SJSA1 (cell line): Measurements from ENCODE around the gene RSAD1. TPM values are rescaled to one million over a fixed set of nuclear protein-coding genes. Genes with fewer than 3 reads are reported as not detected.

Source experiments
- DNase-seq, 2 experiments: peaks; one replicate each; pipeline ENCODE4 v3.0.0-alpha.2; 2015 to 2020; ENCODE audit warnings: low spot score in 2 of 2, low read depth in 1 of 2
- H3K27ac ChIP-seq: fragments of 250-450 bp; sonication (Bioruptor Pico); 2 replicates; pipeline ENCODE4 v1.5.1; 2020; ENCODE audit warnings: mild to moderate bottlenecking, moderate library complexity
- H3K27me3 ChIP-seq: fragments of 250-450 bp; sonication (Bioruptor Pico); replicated peaks from 2 replicates; pipeline ENCODE4 v1.5.1; 2020; ENCODE audit warnings: mild to moderate bottlenecking, moderate library complexity
- H3K36me3 ChIP-seq: fragments of 250-450 bp; sonication (Bioruptor Pico); 2 replicates; pipeline ENCODE4 v1.5.1; 2020; ENCODE audit warnings: mild to moderate bottlenecking
- H3K4me1 ChIP-seq: fragments of 250-450 bp; sonication (Bioruptor Pico); replicated peaks from 2 replicates; pipeline ENCODE4 v1.6.1; 2021; ENCODE audit warnings: mild to moderate bottlenecking
- H3K4me3 ChIP-seq: fragments of 250-450 bp; sonication (Bioruptor Pico); 2 replicates; pipeline ENCODE4 v1.5.1; 2020; ENCODE audit warnings: mild to moderate bottlenecking
- H3K9me3 ChIP-seq: fragments of 250-450 bp; sonication (Bioruptor Pico); replicated peaks from 2 replicates; pipeline ENCODE4 v1.5.1; 2020; ENCODE audit warnings: mild to moderate bottlenecking
- total RNA-seq: library from RNA; depleted of rRNA; stranded (reverse); fragments of >200 nt; shearing (Covaris generic); gene quantifications from 2 replicates; pipeline ENCODE4 v1.2.3, GENCODE V29; 2014; rRNA removed

Gene RSAD1
- total RNA-seq, 1 experiment from 2014 or later, result 15.8 TPM

DNA sequence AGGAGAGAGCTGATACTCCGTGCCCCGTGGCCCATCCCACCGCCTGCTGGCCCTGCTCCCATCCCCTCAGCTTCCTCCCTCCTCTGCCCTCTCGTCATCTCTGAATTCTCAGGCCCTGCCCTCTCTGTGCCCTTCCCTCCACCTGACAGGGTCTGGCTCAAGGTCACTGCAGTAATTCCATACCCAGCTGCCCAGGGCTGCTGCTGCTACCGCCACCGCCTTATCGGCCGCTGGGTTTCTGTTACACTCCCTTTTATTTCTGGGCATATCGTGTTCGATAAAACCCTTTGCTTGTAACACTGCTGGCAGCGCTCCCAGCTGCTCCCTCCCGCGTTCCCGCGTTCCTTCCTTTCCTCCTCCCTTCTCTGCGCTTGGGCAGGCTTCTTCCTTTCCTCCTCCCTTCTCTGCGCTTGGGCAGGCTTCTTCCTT lies 55.1 kb downstream of the RSAD1 start:
- H3K36me3 ChIP-seq, result no peaks in the 10 kb centered on the region
- peaks cover 61% of the 10 kb centered on the region for H3K27me3 ChIP-seq
- no peaks in the 10 kb centered on the region for H3K4me1 ChIP-seq
- H3K27ac ChIP-seq, result no peak overlapping the region
- H3K4me3 ChIP-seq, result no peak overlapping the region
- no peaks in the 10 kb centered on the region; the same call in 1 of the 2 replicates for H3K9me3 ChIP-seq
- no peak for DNase-seq

DNA sequence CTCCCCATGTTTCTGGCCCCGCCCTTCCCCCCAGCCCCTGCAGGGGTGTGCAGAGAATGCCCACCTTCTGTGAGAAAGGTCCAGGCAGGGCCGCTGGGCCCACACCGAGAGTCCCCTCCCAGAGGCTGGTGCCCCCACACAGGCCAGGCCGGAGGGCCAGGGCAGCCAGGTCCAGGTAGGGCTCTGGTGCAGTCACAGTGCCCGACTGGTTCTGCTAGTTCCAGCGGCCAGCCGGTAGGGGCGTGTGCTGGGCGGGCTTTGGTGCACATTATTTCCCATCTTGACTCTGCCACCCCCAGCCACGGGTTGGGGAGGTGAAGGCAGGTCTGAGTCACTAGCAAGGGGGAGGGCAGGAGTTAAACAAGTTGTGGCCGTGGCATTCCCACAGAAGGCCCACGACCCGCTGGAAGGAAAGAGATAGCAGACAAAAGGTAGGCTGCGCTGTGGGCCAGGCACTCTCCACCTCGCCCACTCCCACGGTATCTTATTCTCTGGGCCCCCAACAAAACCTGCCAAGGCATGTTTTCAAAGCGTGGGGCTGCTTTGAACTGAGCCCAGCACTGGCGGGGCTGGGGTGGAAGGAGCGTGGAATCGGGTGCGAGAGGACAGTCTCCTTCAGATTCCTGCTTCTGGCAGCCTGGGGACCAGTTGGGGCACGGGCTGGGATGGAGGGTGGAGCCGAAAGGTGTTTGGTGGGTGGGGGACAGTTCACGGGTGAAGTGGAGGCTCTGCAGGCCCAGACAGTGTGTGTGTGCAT lies 55.7 kb downstream of the RSAD1 start:
- no peak for DNase-seq
- H3K4me3 ChIP-seq, result no peak overlapping the region
- no peak overlapping the region for H3K27ac ChIP-seq
- H3K36me3 ChIP-seq, result no peaks in the 10 kb centered on the region
- no peaks in the 10 kb centered on the region for H3K4me1 ChIP-seq
- peaks cover 56% of the 10 kb centered on the region for H3K27me3 ChIP-seq
- H3K9me3 ChIP-seq, result no peaks in the 10 kb centered on the region; the same call in 1 of the 2 replicates

DNA sequence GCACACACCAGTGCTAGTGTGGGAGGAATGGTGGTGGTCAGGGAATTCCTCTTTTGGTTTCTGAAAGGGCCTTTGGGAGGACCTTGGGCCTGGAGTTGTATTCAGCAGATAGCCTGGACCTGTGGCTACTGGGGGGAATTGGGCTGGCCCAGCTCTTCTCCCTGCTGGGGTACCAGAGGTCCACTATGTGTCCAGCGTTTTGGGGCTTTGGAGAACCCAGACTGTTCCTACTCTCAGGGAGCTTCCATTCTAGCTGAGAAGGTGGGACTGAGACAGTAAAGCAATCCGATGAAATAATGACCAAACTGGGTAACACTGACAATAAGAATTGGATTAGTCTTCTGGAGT lies 56.3 kb downstream of the RSAD1 start:
- Histone ChIP-seq H3K4me3 (no peak overlapping the region), H3K27ac (no peak overlapping the region), H3K4me1 (no peaks in the 10 kb centered on the region), H3K36me3 (no peaks in the 10 kb centered on the region), H3K27me3 (peaks cover 50% of the 10 kb centered on the region), H3K9me3 (no peaks in the 10 kb centered on the region; the same call in 1 of the 2 replicates)
- no peak for DNase-seq

DNA sequence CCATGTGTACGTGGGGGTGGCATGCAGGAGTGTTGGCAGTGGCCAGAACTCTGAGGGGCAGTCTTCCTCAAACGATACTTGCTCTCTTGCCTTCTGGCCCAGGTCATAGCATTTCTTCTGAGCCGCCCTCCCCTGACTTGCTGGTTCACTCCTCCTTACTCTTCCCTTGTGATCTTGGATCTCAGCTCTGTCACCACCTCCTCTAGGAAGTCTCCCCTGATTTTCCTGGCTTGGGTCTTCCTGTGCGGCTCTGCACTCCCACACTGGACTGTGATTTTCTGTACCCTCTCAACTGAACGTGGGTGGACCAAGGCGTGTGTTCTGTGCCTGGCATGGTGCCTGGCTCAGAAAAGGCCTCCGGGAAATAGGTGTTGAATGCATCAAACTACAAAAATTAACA lies 56.7 kb downstream of the RSAD1 start:
- Histone ChIP-seq H3K27ac (no peak overlapping the region), H3K36me3 (no peaks in the 10 kb centered on the region), H3K9me3 (no peaks in the 10 kb centered on the region; the same call in 1 of the 2 replicates), H3K4me1 (no peaks in the 10 kb centered on the region), H3K4me3 (no peak overlapping the region), H3K27me3 (peaks cover 47% of the 10 kb centered on the region)
- DNase-seq, result no peak

Other genes starting within 250 kb of the RSAD1 start
- gene TMEM92, start 204.4 kb upstream of the RSAD1 start, total RNA-seq, result 0.05 TPM in 1 of 2 replicates, not detected in the other
- 27.7 and 41.8 TPM in 2 replicates for gene XYLT2, start 132.7 kb upstream of the RSAD1 start, total RNA-seq
- gene MRPL27, start 105.7 kb upstream of the RSAD1 start, total RNA-seq, result 88.5 and 115 TPM in 2 replicates
- gene EME1, start 105.6 kb upstream of the RSAD1 start, total RNA-seq, result 24.1 and 54.5 TPM in 2 replicates
- gene LRRC59, start 81.3 kb upstream of the RSAD1 start, total RNA-seq, result 321 and 329 TPM in 2 replicates
- 14.9 and 26.5 TPM in 2 replicates for gene ACSF2, start 52.6 kb upstream of the RSAD1 start, total RNA-seq
- not detected in 2 replicates for gene CHAD, start 10.0 kb upstream of the RSAD1 start, total RNA-seq
- gene MYCBPAP, start 29.6 kb downstream of the RSAD1 start, total RNA-seq, result not detected in 2 replicates
- gene EPN3, start 53.9 kb downstream of the RSAD1 start, total RNA-seq, result 0.03 TPM in 1 of 2 replicates, not detected in the other
- 35.7 and 50.7 TPM in 2 replicates for gene SPATA20, start 68.3 kb downstream of the RSAD1 start, total RNA-seq
- 0.13 TPM in 1 of 2 replicates, not detected in the other for gene CACNA1G, start 81.9 kb downstream of the RSAD1 start, total RNA-seq
- 7.6 and 9.6 TPM in 2 replicates for gene ABCC3, start 156.0 kb downstream of the RSAD1 start, total RNA-seq
- gene ANKRD40, start 229.1 kb downstream of the RSAD1 start, total RNA-seq, result 69.1 and 83.1 TPM in 2 replicates
- 46.4 and 49.6 TPM in 2 replicates for gene LUC7L3, start 240.7 kb downstream of the RSAD1 start, total RNA-seq